ENCODE results near the gene TMEM151B. TPM values are rescaled to one million over a fixed set of nuclear protein-coding genes. Genes with fewer than 3 reads are reported as not detected.

Gene TMEM151B
- total and polyA plus RNA-seq, 2 donors from 2014 or later, result not detected

DNA sequence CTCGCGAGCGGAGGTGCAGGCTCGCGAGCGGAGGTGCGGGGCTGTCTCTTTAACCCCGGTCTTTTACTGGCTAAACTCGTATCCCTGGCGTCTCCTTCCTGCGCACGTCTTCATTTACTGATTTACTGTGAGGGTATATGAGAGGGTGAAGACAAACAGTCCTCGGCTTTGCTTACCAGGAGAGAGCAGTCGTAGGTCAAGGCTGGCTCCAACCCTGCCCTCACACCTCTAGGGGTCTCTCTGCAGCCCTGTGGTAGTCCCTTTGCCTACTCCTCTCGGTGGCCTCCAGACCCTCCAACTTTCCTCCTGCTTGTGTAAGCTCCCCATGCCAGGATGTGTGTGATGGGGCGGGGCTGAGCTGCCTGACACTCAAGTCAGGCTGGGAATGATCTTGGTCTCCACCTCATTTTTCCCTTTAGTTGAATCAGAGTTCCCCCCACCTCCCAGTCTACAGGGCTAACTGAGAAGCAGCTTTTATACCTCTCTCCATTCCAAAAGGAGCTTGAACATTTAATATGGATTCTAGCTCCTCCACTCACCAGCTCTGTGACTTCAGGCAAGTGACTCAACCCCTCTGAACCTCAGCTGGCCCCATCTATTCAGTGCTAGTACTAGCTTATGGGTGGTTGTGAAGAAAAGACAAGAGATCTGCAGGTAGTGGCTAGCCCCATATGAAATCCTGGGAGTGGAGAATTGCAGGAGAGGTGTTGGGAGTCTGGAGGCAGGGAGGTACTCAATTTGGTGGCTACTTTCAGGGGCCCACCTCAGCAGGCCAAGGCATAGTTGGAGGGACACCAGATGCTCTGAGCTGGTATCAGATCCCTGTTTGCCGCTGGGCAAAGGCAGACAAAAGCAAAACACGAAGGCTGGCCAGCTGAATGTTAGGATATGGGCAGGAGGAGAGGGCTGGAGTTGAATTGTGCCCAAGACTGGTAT is 46.0 kb upstream of the TMEM151B start:
- no peaks in the 10 kb centered on the region for H3K27me3 ChIP-seq (ENCODE audit: control insufficient read depth, insufficient read depth, low read length)
- no peak overlapping the region for H3K27ac ChIP-seq (ENCODE audit: low read depth in 2 of 2, low read length in 2 of 2)
- DNase-seq (peak in 3 of 5 donors; percentile 59 to 70 (median 63)), FAIRE-seq (no peak)
- H3K4me3 ChIP-seq (ENCODE audit: low read length in 3 of 3), result peak overlapping the region; percentile 36 to 44 (median 43)
- peak overlapping the region in 1 of 3 donors; percentile 7 for H3K9ac ChIP-seq (ENCODE audit: low read length in 3 of 3)
- no peak for TF ChIP-seq CTCF (IDR thresholded peaks at IDR 0.05; ENCODE audit: borderline replicate concordance, extremely low read depth, insufficient read depth)
- intact Hi-C loops (cut with DNase I), result no loop called here
- H3K36me3 ChIP-seq (ENCODE audit: control insufficient read depth in 2 of 3, insufficient read depth in 3 of 3, low read length in 3 of 3), result no peaks in the 10 kb centered on the region
- H3K4me1 ChIP-seq (ENCODE audit: control insufficient read depth in 2 of 3, insufficient read depth in 2 of 3, low read depth in 1 of 3, low read length in 3 of 3), result peaks cover 0 to 29% (median 15%) of the 10 kb centered on the region in 3 donors
- H3K9me3 ChIP-seq (ENCODE audit: control insufficient read depth in 2 of 3, insufficient read depth in 1 of 3, low read length in 3 of 3), result no peaks in the 10 kb centered on the region

- H3K9ac ChIP-seq (ENCODE audit: low read length in 3 of 3), result no peak overlapping the region
- H3K4me3 ChIP-seq (ENCODE audit: low read length in 3 of 3), result no peak overlapping the region
- no peaks in the 10 kb centered on the region for H3K36me3 ChIP-seq (ENCODE audit: control insufficient read depth in 2 of 3, insufficient read depth in 3 of 3, low read length in 3 of 3)
- H3K27me3 ChIP-seq (ENCODE audit: control insufficient read depth, insufficient read depth, low read length), result no peaks in the 10 kb centered on the region
- FAIRE-seq, result no peak
- peaks cover 0 to 29% (median 15%) of the 10 kb centered on the region in 3 donors for H3K4me1 ChIP-seq (ENCODE audit: control insufficient read depth in 2 of 3, insufficient read depth in 2 of 3, low read depth in 1 of 3, low read length in 3 of 3)
- TF ChIP-seq CTCF (IDR thresholded peaks at IDR 0.05; ENCODE audit: borderline replicate concordance, extremely low read depth, insufficient read depth), result no peak
- H3K27ac ChIP-seq (ENCODE audit: low read depth in 2 of 2, low read length in 2 of 2), result no peak overlapping the region
- intact Hi-C loops (cut with DNase I), result no loop called here
- no peaks in the 10 kb centered on the region for H3K9me3 ChIP-seq (ENCODE audit: control insufficient read depth in 2 of 3, insufficient read depth in 1 of 3, low read length in 3 of 3)
- DNase-seq, result no peak
Measured at GRCh38 chr6:44224965-44225305, 45.3 kb upstream of the TMEM151B start.

GRCh38 chr6:44225579-44226325 is 44.5 kb upstream of the TMEM151B start:
- DNase-seq, result no peak
- H3K27ac ChIP-seq (ENCODE audit: low read depth in 2 of 2, low read length in 2 of 2), result no peak overlapping the region
- intact Hi-C loops (cut with DNase I), result no loop called here
- FAIRE-seq, result no peak
- no peaks in the 10 kb centered on the region for H3K9me3 ChIP-seq (ENCODE audit: control insufficient read depth in 2 of 3, insufficient read depth in 1 of 3, low read length in 3 of 3)
- H3K36me3 ChIP-seq (ENCODE audit: control insufficient read depth in 2 of 3, insufficient read depth in 3 of 3, low read length in 3 of 3), result no peaks in the 10 kb centered on the region
- H3K4me3 ChIP-seq (ENCODE audit: low read length in 3 of 3), result no peak overlapping the region
- TF ChIP-seq CTCF (IDR thresholded peaks at IDR 0.05; ENCODE audit: borderline replicate concordance, extremely low read depth, insufficient read depth), result no peak
- no peak overlapping the region for H3K9ac ChIP-seq (ENCODE audit: low read length in 3 of 3)
- no peaks in the 10 kb centered on the region for H3K27me3 ChIP-seq (ENCODE audit: control insufficient read depth, insufficient read depth, low read length)
- H3K4me1 ChIP-seq (ENCODE audit: control insufficient read depth in 2 of 3, insufficient read depth in 2 of 3, low read depth in 1 of 3, low read length in 3 of 3), result peaks cover 0 to 29% (median 15%) of the 10 kb centered on the region in 3 donors

Data from kidney (tissue), 14 donors.